K562 (cell line): ENCODE results near the gene ATOH8. TPM values are rescaled to one million over a fixed set of nuclear protein-coding genes. Genes with fewer than 3 reads are reported as not detected.

Experiments used
- ATAC-seq: fragments of 200-7000 bp; cut with Tn5 transposase; 3 replicates; pipeline ENCODE4 v1.9.1; 2020; ENCODE audit warnings: moderate library complexity
- BruUV-seq: library from RNA; stranded (reverse); fragments of 400-500 nt; replicated peaks from 2 replicates; lab custom pipeline; 2021; lab: Mats Ljungman, UMichigan
- CTCF ChIA-PET: fragments of 300-600 bp; formaldehyde crosslinking; extraction: SDS; loops from one replicate; lab custom pipeline; 2021; ENCODE audit warnings: low intra/inter-chr PET ratio; lab: Yijun Ruan, JAX
- POLR2A ChIA-PET: fragments of 300-600, 350-650 bp; sonication (Branson Sonifier 250); formaldehyde crosslinking; extraction: SDS; loops from one replicate; lab custom pipeline; 2021; ENCODE audit warnings: antibody characterized with exemption, inconsistent platforms; lab: Yijun Ruan, JAX
- DNase-seq, 4 experiments: peaks; one replicate each; pipeline versions ENCODE4 v3.0.0 to v3.0.0-alpha.2; 2011 to 2018; ENCODE audit warnings: low spot score in 3 of 4, mixed read lengths in 3 of 4; ENCODE audit errors: extremely low read depth in 1 of 4
- FAIRE-seq: peaks from 2 replicates; lab custom pipeline; 2011; peaks lifted over from hg19 to GRCh38; lab: Jason Lieb, UNC
- H2AFZ ChIP-seq: 2 replicates; pipeline ENCODE4 v1.6.0; 2011; ENCODE audit warnings: low read depth, low read length, control low read depth, inconsistent platforms
- H3K27ac ChIP-seq: fragments of 200-600 bp; 3 replicates; pipeline ENCODE4 v1.8.0; 2011; ENCODE audit warnings: low read depth, mild to moderate bottlenecking, control low read depth, inconsistent platforms, low read length, moderate library complexity, mixed read lengths; ENCODE audit errors: extremely low read depth
- H3K27me3 ChIP-seq, 2 experiments: fragments of 300-600 bp in 1 of 2; 2 replicates in 1 of 2; 3 replicates in 1 of 2; pipeline versions ENCODE4 v1.6.0 to v1.8.0; 2011; ENCODE audit warnings: inconsistent platforms in 2 of 2, low read length in 2 of 2, mild to moderate bottlenecking in 1 of 2, mixed read lengths in 1 of 2, moderate library complexity in 1 of 2; ENCODE audit not compliant: control insufficient read depth in 2 of 2, insufficient read depth in 2 of 2
- H3K36me3 ChIP-seq: fragments of 300-600 bp; 3 replicates; pipeline ENCODE4 v1.8.0; 2011; ENCODE audit warnings: mild to moderate bottlenecking, low read length, inconsistent platforms; ENCODE audit not compliant: control insufficient read depth, insufficient read depth
- H3K4me1 ChIP-seq, 2 experiments: fragments of 200-600 bp in 1 of 2; replicated peaks in 1 of 2; 2 replicates in 1 of 2; 3 replicates in 1 of 2; pipeline versions ENCODE4 v1.5.1 to v1.8.0; 2011; ENCODE audit warnings: inconsistent platforms in 2 of 2, low read length in 2 of 2, mild to moderate bottlenecking in 1 of 2, mixed read lengths in 1 of 2, moderate library complexity in 1 of 2; ENCODE audit not compliant: control insufficient read depth in 2 of 2, insufficient read depth in 2 of 2
- H3K4me2 ChIP-seq: 2 replicates; pipeline ENCODE4 v1.6.1; 2011; ENCODE audit warnings: low read length, control low read depth, inconsistent platforms, mixed read lengths; ENCODE audit not compliant: insufficient read depth
- H3K4me3 ChIP-seq: fragments of 200-600 bp; sonication (generic), shearing (Covaris generic); 2 replicates; pipeline ENCODE4 v1.5.1; 2016; ENCODE audit warnings: control low read depth, inconsistent platforms
- H3K79me2 ChIP-seq: fragments of 200-600 bp; 3 replicates; pipeline ENCODE4 v1.8.0; 2011; ENCODE audit warnings: low read length, inconsistent platforms; ENCODE audit not compliant: control insufficient read depth, insufficient read depth
- H3K9ac ChIP-seq, 2 experiments: 2 replicates each; pipeline versions ENCODE4 v1.6.0 to v1.6.1; 2011; ENCODE audit warnings: low read depth in 2 of 2, low read length in 2 of 2, control low read depth in 1 of 2, inconsistent platforms in 1 of 2, mild to moderate bottlenecking in 1 of 2, mixed read lengths in 1 of 2; ENCODE audit not compliant: insufficient read depth in 1 of 2
- H3K9me1 ChIP-seq: one replicate; pipeline ENCODE4 v1.6.0; 2011; ENCODE audit warnings: inconsistent platforms, mild to moderate bottlenecking, low read length, moderate library complexity; ENCODE audit not compliant: control insufficient read depth, insufficient read depth
- H3K9me3 ChIP-seq: replicated peaks from 2 replicates; pipeline ENCODE4 v1.5.1; 2011; ENCODE audit warnings: low read depth, low read length, inconsistent platforms; ENCODE audit not compliant: control insufficient read depth, insufficient read depth
- H4K20me1 ChIP-seq: replicated peaks from 2 replicates; pipeline ENCODE4 v1.6.1; 2011; ENCODE audit warnings: low read length, inconsistent platforms, mixed read lengths; ENCODE audit not compliant: control insufficient read depth, insufficient read depth
- CXXC5 ChIP-seq: fragments of 250-450 bp; sonication (Bioruptor Pico); IDR thresholded peaks from 2 replicates; pipeline ENCODE4 v1.8.0; 2022; ENCODE audit warnings: inconsistent platforms, mild to moderate bottlenecking, moderate library complexity
- FOSL1 ChIP-seq: fragments of 200-800 bp; sonication (Bioruptor generic); conservative IDR thresholded peaks from 2 replicates; pipeline ENCODE4 v1.6.1; 2016; ENCODE audit warnings: missing genetic modification characterization, missing compliant biosample characterization
- HDAC2 ChIP-seq: fragments of 450-650 bp; IDR thresholded peaks from 2 replicates; pipeline ENCODE4 v1.6.1; 2016; ENCODE audit warnings: mild to moderate bottlenecking
- L3MBTL2 ChIP-seq: fragments of 450-650 bp; IDR thresholded peaks from 2 replicates; pipeline ENCODE4 v1.6.1; 2016; ENCODE audit warnings: mild to moderate bottlenecking, moderate library complexity
- NCOA1 ChIP-seq: fragments of 450-650 bp; IDR thresholded peaks from 2 replicates; pipeline ENCODE4 v1.6.1; 2016; ENCODE audit warnings: low read depth
- POLR2A ChIP-seq: fragments of 450-650 bp; conservative IDR thresholded peaks from 2 replicates; pipeline ENCODE4 v1.6.1; 2016
- POLR3G ChIP-seq: IDR thresholded peaks from 2 replicates; pipeline ENCODE4 v1.6.1; 2011; ENCODE audit not compliant: insufficient read length, insufficient replicate concordance; ENCODE audit errors: extremely low read depth
- RFX7 ChIP-seq: fragments of 250-450 bp; sonication (Bioruptor Pico); IDR thresholded peaks from 2 replicates; pipeline ENCODE4 v1.5.1; 2021; ENCODE audit warnings: mild to moderate bottlenecking
- ZBED1 ChIP-seq: IDR thresholded peaks from 2 replicates; pipeline ENCODE4 v1.6.1; 2014
- ZFP1 ChIP-seq: fragments of 450-650 bp; formaldehyde crosslinking; IDR thresholded peaks from 2 replicates; pipeline ENCODE4 v1.4.0; 2020; ENCODE audit warnings: mild to moderate bottlenecking, mixed read lengths
- WGBS: fragments of 100-300 bp; shearing (Covaris generic); methylation state at CpG from one replicate; pipeline ENCODE4 v1.1.6; 2016; ENCODE audit warnings: low coverage, mixed read lengths; ENCODE audit not compliant: insufficient coverage; ENCODE audit errors: missing lambda C conversion rate; 5-methylcytosine and 5-hydroxymethylcytosine counted together
- in situ Hi-C: fragments of 300-500 bp; cut with MboI; formaldehyde crosslinking; loops from 4 replicates; pipeline ENCODE4 v1.15.0; 2018; ENCODE audit warnings: inconsistent platforms, mixed read lengths
- intact Hi-C: fragments of 100-400 bp; cut with micrococcal nuclease; formaldehyde crosslinking; loops from 2 replicates; pipeline ENCODE4 v1.14.2; 2022
- polyA plus RNA-seq, 8 experiments: library from polyadenylated mRNA; depleted of rRNA in 4 of 8; stranded (reverse) in 5 of 8; unstranded in 3 of 8; fragments of >200 nt; fragmentation: Nextera tagmentation in 2 of 8; fragmentation: Illumina TruSeq in 1 of 8; extraction: Ambion mirVana in 2 of 8; extraction: Trizol in 1 of 8; gene quantifications; 2 replicates each; pipeline versions ENCODE4 v1.2.1 to v1.2.3, GENCODE V29; 2011 to 2014; ENCODE audit warnings: inconsistent platforms in 1 of 8, missing spikeins in 1 of 8
- total RNA-seq, 7 experiments: library from RNA; depleted of rRNA in 6 of 7; stranded (reverse); fragments of >200 nt in 6 of 7; fragmentation: Illumina TruSeq in 2 of 7; extraction: Trizol in 2 of 7; gene quantifications; 2 replicates each; pipeline versions ENCODE4 v1.2.1 to v1.2.3, GENCODE V29; 2011 to 2021; ENCODE audit warnings: low replicate concordance in 1 of 7
- TF ChIP-seq, protein P1 (sequence below), 2 experiments: fragments of 450-650 bp; IDR thresholded peaks; 2 replicates each; pipeline ENCODE4 v1.6.1; 2018; ENCODE audit warnings: mild to moderate bottlenecking in 2 of 2, low read depth in 1 of 2; ENCODE audit not compliant: partially characterized antibody in 2 of 2
- TF ChIP-seq, protein P2 (sequence below): sonication (generic); formaldehyde crosslinking; IDR thresholded peaks from 2 replicates; pipeline ENCODE4 v1.8.1; 2023; ENCODE audit warnings: mild to moderate bottlenecking, missing genetic modification reagents
- TF ChIP-seq, protein P3 (sequence below): fragments of 200-400 bp; formaldehyde crosslinking; IDR thresholded peaks from 2 replicates; pipeline ENCODE4 v1.6.1; 2017; ENCODE audit warnings: mild to moderate bottlenecking, low read depth, low read length, moderate library complexity
- TF ChIP-seq, protein P4 (sequence below): sonication (generic); formaldehyde crosslinking; IDR thresholded peaks from 2 replicates; pipeline ENCODE4 v1.8.0; 2022; ENCODE audit warnings: missing genetic modification reagents, mild to moderate bottlenecking, borderline replicate concordance

The ATOH8 gene
- total and polyA plus RNA-seq, 9 of the 15 experiments (the other 6 are each of a cell fraction or from before 2014, with no cell fraction given) = not detected

DNA sequence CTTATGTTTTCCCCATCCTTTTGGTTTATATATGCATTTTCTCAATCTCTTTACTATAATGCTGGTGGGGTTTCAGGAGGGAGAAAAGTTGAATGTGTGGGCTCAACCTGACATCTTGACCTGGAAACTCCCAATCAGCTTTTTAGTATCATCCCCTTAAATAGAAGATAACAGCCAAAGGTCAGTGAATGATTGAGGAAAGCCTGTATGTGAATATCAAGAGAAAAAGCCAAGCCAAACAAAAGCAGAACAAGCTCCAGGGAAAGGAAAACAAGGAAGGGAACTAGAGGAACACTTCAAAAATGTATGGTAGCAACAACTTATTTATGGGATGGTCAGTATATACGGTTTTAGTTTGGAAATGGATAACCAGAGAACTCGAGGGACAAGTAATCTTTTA lies 28.3 kb upstream of the ATOH8 start:
- FAIRE-seq = no peak
- BruUV-seq = no TSS peak
- H4K20me1 ChIP-seq = no peaks in the 10 kb centered on the region
- WGBS = 5% methylated on average over 2 of the region's 2 CpGs
- no peak overlapping the region for H3K27ac ChIP-seq
- intact Hi-C loops (no loop called here), in situ Hi-C loops (no loop called here)
- H3K79me2 ChIP-seq = no peaks in the 10 kb centered on the region
- no peak overlapping the region for H3K4me2 ChIP-seq
- no peak for ATAC-seq
- CTCF ChIA-PET = no interaction called here
- POLR2A ChIA-PET = interaction anchor here (2.0 kb wide), 1 partner anchor 10 kb away, joined by 9 read pairs; no protein-coding TSS in a partner anchor
- H3K4me1 ChIP-seq = peaks cover 0 to 4% of the 10 kb centered on the region in 2 experiments; a peak in 1 of 5 replicates
- no peak for DNase-seq
- H3K4me3 ChIP-seq = no peak overlapping the region
- H3K9ac ChIP-seq = no peak overlapping the region
- H3K9me3 ChIP-seq = no peaks in the 10 kb centered on the region
- no peak overlapping the region for H2AFZ ChIP-seq
- peaks cover 7 to 38% of the 10 kb centered on the region in 2 experiments for H3K27me3 ChIP-seq
- no peaks in the 10 kb centered on the region for H3K9me1 ChIP-seq
- H3K36me3 ChIP-seq = no peaks in the 10 kb centered on the region
- no peak for TF ChIP-seq POLR3G
- TF ChIP-seq NCOA1 = no peak
- TF ChIP-seq, protein P1, sequence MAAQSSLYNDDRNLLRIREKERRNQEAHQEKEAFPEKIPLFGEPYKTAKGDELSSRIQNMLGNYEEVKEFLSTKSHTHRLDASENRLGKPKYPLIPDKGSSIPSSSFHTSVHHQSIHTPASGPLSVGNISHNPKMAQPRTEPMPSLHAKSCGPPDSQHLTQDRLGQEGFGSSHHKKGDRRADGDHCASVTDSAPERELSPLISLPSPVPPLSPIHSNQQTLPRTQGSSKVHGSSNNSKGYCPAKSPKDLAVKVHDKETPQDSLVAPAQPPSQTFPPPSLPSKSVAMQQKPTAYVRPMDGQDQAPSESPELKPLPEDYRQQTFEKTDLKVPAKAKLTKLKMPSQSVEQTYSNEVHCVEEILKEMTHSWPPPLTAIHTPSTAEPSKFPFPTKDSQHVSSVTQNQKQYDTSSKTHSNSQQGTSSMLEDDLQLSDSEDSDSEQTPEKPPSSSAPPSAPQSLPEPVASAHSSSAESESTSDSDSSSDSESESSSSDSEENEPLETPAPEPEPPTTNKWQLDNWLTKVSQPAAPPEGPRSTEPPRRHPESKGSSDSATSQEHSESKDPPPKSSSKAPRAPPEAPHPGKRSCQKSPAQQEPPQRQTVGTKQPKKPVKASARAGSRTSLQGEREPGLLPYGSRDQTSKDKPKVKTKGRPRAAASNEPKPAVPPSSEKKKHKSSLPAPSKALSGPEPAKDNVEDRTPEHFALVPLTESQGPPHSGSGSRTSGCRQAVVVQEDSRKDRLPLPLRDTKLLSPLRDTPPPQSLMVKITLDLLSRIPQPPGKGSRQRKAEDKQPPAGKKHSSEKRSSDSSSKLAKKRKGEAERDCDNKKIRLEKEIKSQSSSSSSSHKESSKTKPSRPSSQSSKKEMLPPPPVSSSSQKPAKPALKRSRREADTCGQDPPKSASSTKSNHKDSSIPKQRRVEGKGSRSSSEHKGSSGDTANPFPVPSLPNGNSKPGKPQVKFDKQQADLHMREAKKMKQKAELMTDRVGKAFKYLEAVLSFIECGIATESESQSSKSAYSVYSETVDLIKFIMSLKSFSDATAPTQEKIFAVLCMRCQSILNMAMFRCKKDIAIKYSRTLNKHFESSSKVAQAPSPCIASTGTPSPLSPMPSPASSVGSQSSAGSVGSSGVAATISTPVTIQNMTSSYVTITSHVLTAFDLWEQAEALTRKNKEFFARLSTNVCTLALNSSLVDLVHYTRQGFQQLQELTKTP (IDR thresholded peaks at IDR 0.05; ENCODE audit: low read depth in 1 of 2, partially characterized antibody in 2 of 2) = no peak
- no peak for TF ChIP-seq ZBED1
- no peak for TF ChIP-seq FOSL1 (tag)
- TF ChIP-seq, protein P2, sequence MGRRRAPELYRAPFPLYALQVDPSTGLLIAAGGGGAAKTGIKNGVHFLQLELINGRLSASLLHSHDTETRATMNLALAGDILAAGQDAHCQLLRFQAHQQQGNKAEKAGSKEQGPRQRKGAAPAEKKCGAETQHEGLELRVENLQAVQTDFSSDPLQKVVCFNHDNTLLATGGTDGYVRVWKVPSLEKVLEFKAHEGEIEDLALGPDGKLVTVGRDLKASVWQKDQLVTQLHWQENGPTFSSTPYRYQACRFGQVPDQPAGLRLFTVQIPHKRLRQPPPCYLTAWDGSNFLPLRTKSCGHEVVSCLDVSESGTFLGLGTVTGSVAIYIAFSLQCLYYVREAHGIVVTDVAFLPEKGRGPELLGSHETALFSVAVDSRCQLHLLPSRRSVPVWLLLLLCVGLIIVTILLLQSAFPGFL (CRISPR knock-in tag) = no peak
- TF ChIP-seq RFX7 = no peak
- TF ChIP-seq CXXC5 = no peak
- TF ChIP-seq, protein P3, sequence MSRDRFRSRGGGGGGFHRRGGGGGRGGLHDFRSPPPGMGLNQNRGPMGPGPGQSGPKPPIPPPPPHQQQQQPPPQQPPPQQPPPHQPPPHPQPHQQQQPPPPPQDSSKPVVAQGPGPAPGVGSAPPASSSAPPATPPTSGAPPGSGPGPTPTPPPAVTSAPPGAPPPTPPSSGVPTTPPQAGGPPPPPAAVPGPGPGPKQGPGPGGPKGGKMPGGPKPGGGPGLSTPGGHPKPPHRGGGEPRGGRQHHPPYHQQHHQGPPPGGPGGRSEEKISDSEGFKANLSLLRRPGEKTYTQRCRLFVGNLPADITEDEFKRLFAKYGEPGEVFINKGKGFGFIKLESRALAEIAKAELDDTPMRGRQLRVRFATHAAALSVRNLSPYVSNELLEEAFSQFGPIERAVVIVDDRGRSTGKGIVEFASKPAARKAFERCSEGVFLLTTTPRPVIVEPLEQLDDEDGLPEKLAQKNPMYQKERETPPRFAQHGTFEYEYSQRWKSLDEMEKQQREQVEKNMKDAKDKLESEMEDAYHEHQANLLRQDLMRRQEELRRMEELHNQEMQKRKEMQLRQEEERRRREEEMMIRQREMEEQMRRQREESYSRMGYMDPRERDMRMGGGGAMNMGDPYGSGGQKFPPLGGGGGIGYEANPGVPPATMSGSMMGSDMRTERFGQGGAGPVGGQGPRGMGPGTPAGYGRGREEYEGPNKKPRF = no peak
- TF ChIP-seq POLR2A = no peak
- TF ChIP-seq HDAC2 = no peak
- no peak for TF ChIP-seq L3MBTL2
- TF ChIP-seq ZFP1 (CRISPR knock-in tag) = no peak
- TF ChIP-seq, protein P4, sequence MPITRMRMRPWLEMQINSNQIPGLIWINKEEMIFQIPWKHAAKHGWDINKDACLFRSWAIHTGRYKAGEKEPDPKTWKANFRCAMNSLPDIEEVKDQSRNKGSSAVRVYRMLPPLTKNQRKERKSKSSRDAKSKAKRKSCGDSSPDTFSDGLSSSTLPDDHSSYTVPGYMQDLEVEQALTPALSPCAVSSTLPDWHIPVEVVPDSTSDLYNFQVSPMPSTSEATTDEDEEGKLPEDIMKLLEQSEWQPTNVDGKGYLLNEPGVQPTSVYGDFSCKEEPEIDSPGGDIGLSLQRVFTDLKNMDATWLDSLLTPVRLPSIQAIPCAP (CRISPR knock-in tag) = no peak
